MM.1S (cell line): Measurements from ENCODE around the gene ARHGAP42.

Experiments used
- DNase-seq: peaks from one replicate; pipeline ENCODE4 v3.0.0-alpha.2; 2015
- H2AFZ ChIP-seq: fragments of 300-600 bp; sonication (generic); 2 replicates; pipeline ENCODE4 v1.6.0; 2016; ENCODE audit warnings: antibody characterized with exemption, low read length
- H3F3A ChIP-seq: fragments of 300-600 bp; sonication (generic); 2 replicates; pipeline ENCODE4 v1.6.1; 2016; ENCODE audit warnings: mild to moderate bottlenecking, antibody characterized with exemption, low read length, moderate library complexity, mixed read lengths; ENCODE audit not compliant: insufficient read depth
- H3K27ac ChIP-seq: fragments of 300-600 bp; sonication (generic); 2 replicates; pipeline ENCODE4 v1.5.1; 2016; ENCODE audit warnings: mild to moderate bottlenecking, low read length
- H3K27me3 ChIP-seq: fragments of 300-600 bp; sonication (generic); replicated peaks from 2 replicates; pipeline ENCODE4 v1.6.0; 2016; ENCODE audit warnings: low read length; ENCODE audit not compliant: insufficient read depth
- H3K36me3 ChIP-seq: fragments of 300-600 bp; sonication (generic); replicated peaks from 2 replicates; pipeline ENCODE4 v1.6.1; 2016; ENCODE audit warnings: mild to moderate bottlenecking, low read length, mixed read lengths; ENCODE audit not compliant: insufficient read depth
- H3K4me1 ChIP-seq: fragments of 300-600 bp; sonication (generic); 2 replicates; pipeline ENCODE4 v1.6.1; 2016; ENCODE audit warnings: low read length, mixed read lengths
- H3K4me2 ChIP-seq: fragments of 300-600 bp; sonication (generic); 2 replicates; pipeline ENCODE4 v1.6.0; 2016; ENCODE audit warnings: low read depth, low read length
- H3K4me3 ChIP-seq: fragments of 300-600 bp; sonication (generic); 2 replicates; pipeline ENCODE4 v1.5.1; 2016; ENCODE audit warnings: low read length, mixed read lengths
- H3K79me2 ChIP-seq: fragments of 300-600 bp; sonication (generic); 2 replicates; pipeline ENCODE4 v1.6.1; 2016; ENCODE audit warnings: mixed run types, low read length, mixed read lengths
- H3K9ac ChIP-seq: fragments of 300-600 bp; sonication (generic); 2 replicates; pipeline ENCODE4 v1.6.1; 2016; ENCODE audit warnings: low read length, mixed read lengths
- H3K9me2 ChIP-seq: fragments of 300-600 bp; sonication (generic); replicated peaks from 2 replicates; pipeline ENCODE4 v1.6.1; 2016; ENCODE audit warnings: mild to moderate bottlenecking, low read length, mixed read lengths; ENCODE audit not compliant: insufficient read depth
- H3K9me3 ChIP-seq: fragments of 300-600 bp; sonication (generic); replicated peaks from 2 replicates; pipeline ENCODE4 v1.6.1; 2016; ENCODE audit warnings: mild to moderate bottlenecking, low read length, mixed read lengths; ENCODE audit not compliant: insufficient read depth
- H4K20me1 ChIP-seq: fragments of 300-600 bp; sonication (generic); 2 replicates; pipeline ENCODE4 v1.6.1; 2016; ENCODE audit warnings: mild to moderate bottlenecking, low read length, moderate library complexity, mixed read lengths; ENCODE audit not compliant: insufficient read depth
- CTCF ChIP-seq: fragments of 300-600 bp; sonication (generic); IDR thresholded peaks from 2 replicates; pipeline ENCODE4 v1.5.1; 2016; ENCODE audit warnings: antibody characterized with exemption, low read length, mixed read lengths
- EZH2 ChIP-seq: fragments of 300-600 bp; sonication (generic); optimal IDR thresholded peaks from 2 replicates; pipeline ENCODE3; 2017; ENCODE audit warnings: low read depth, mild to moderate bottlenecking, antibody characterized with exemption, low read length, mixed read lengths
- EZH2phosphoT487 ChIP-seq: fragments of 300-600 bp; sonication (generic); IDR thresholded peaks from 2 replicates; pipeline ENCODE4 v1.6.1; 2018; ENCODE audit warnings: antibody characterized with exemption, low read length

The ARHGAP42 gene

GRCh38 chr11:100791103-100791502, 104.0 kb downstream of the ARHGAP42 start:
- TF ChIP-seq EZH2, result no peak
- no peak for TF ChIP-seq CTCF
- no peak for TF ChIP-seq EZH2phosphoT487
- Histone ChIP-seq H3K9me3 (no peaks in the 10 kb centered on the region), H3K27ac (no peak overlapping the region), H3K79me2 (no peaks in the 10 kb centered on the region), H3K4me2 (no peak overlapping the region), H3K4me3 (no peak overlapping the region), H4K20me1 (no peaks in the 10 kb centered on the region), H3K27me3 (no peaks in the 10 kb centered on the region), H3K4me1 (no peaks in the 10 kb centered on the region), H3K9me2 (no peaks in the 10 kb centered on the region), H2AFZ (no peak overlapping the region), H3F3A (no peaks in the 10 kb centered on the region), H3K9ac (no peak overlapping the region), H3K36me3 (no peaks in the 10 kb centered on the region)
- no peak for DNase-seq

- H3K27me3 ChIP-seq, result no peaks in the 10 kb centered on the region
- no peaks in the 10 kb centered on the region for H3K9me3 ChIP-seq
- H2AFZ ChIP-seq, result no peak overlapping the region
- H3K27ac ChIP-seq, result no peak overlapping the region
- no peaks in the 10 kb centered on the region for H3K4me1 ChIP-seq
- no peak for DNase-seq
- H3K9me2 ChIP-seq, result no peaks in the 10 kb centered on the region
- H3K79me2 ChIP-seq, result no peaks in the 10 kb centered on the region
- H3K36me3 ChIP-seq, result no peaks in the 10 kb centered on the region
- TF ChIP-seq CTCF (no peak), EZH2phosphoT487 (no peak)
- H3K4me3 ChIP-seq, result no peak overlapping the region
- H3F3A ChIP-seq, result no peaks in the 10 kb centered on the region
- no peak overlapping the region for H3K9ac ChIP-seq
- H3K4me2 ChIP-seq, result no peak overlapping the region
- no peaks in the 10 kb centered on the region for H4K20me1 ChIP-seq
Measured at GRCh38 chr11:100791860-100792259, 104.8 kb downstream of the ARHGAP42 start.

- H3F3A ChIP-seq, result no peaks in the 10 kb centered on the region
- no peak for DNase-seq
- no peak overlapping the region for H3K4me2 ChIP-seq
- TF ChIP-seq EZH2phosphoT487 (no peak), EZH2 (no peak), CTCF (no peak)
- H2AFZ ChIP-seq, result no peak overlapping the region
- H3K4me1 ChIP-seq, result no peaks in the 10 kb centered on the region
- no peaks in the 10 kb centered on the region for H3K27me3 ChIP-seq
- H3K9ac ChIP-seq, result no peak overlapping the region
- H3K9me2 ChIP-seq, result no peaks in the 10 kb centered on the region
- no peaks in the 10 kb centered on the region for H4K20me1 ChIP-seq
- H3K36me3 ChIP-seq, result no peaks in the 10 kb centered on the region
- H3K79me2 ChIP-seq, result no peaks in the 10 kb centered on the region
- H3K9me3 ChIP-seq, result no peaks in the 10 kb centered on the region
- no peak overlapping the region for H3K4me3 ChIP-seq
- H3K27ac ChIP-seq, result no peak overlapping the region
Measured at GRCh38 chr11:100793525-100793924, 106.4 kb downstream of the ARHGAP42 start.

GRCh38 chr11:100794446-100794845, 107.4 kb downstream of the ARHGAP42 start:
- Histone ChIP-seq H3K4me3 (no peak overlapping the region), H3K9ac (no peak overlapping the region), H3K36me3 (no peaks in the 10 kb centered on the region), H3K27me3 (no peaks in the 10 kb centered on the region), H3K27ac (no peak overlapping the region), H3K9me2 (no peaks in the 10 kb centered on the region), H3K9me3 (no peaks in the 10 kb centered on the region), H2AFZ (no peak overlapping the region), H4K20me1 (no peaks in the 10 kb centered on the region), H3F3A (no peaks in the 10 kb centered on the region), H3K4me1 (no peaks in the 10 kb centered on the region), H3K4me2 (no peak overlapping the region), H3K79me2 (no peaks in the 10 kb centered on the region)
- no peak for TF ChIP-seq CTCF
- no peak for TF ChIP-seq EZH2phosphoT487
- TF ChIP-seq EZH2, result no peak
- no peak for DNase-seq
